ENCODE measurements around the gene LRRTM4. TPM values are rescaled to one million over a fixed set of nuclear protein-coding genes. Genes with fewer than 3 reads are reported as not detected.

LRRTM4 gene
- polyA plus RNA-seq, 2 of the 4 experiments (the other 2 are of a cell fraction) = 0.03 TPM; not detected in 1

DNA sequence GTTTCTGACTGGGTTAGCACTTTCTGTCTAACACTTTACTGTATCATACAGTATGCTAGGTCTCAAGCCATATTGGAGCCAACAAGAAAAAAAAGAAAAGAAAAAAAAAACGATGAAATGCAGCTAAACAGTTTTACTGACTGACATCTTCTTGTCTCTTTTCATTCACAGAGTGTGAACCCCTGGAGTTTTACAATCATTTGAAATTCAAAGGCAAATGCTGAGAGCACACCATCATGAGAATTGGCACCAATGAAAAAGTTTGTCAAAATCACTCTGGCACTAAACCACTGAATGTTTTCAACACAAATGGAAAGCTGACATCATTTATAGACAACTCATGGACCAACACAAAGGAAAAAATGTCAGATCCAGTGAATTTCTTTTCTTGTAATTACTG is 513.3 kb downstream of the LRRTM4 start:
- DNase-seq (ENCODE audit: low read depth in 1 of 2, low spot score in 1 of 2) = no peak
- Histone ChIP-seq H3K4me1 (no peaks in the 10 kb centered on the region), H3K4me2 (no peak overlapping the region), H3K9me3 (no peaks in the 10 kb centered on the region), H3K27ac (no peak overlapping the region), H3K4me3 (no peak overlapping the region)
- no peak for ATAC-seq
- CTCF ChIA-PET = no interaction called here
- no peak for FAIRE-seq
- POLR2A ChIA-PET = no interaction called here
- 0% methylated on average over 1 of the region's 1 CpG for WGBS (ENCODE audit: missing lambda C conversion rate)
- TF ChIP-seq MAFK (IDR thresholded peaks at IDR 0.05; ENCODE audit: partially characterized antibody) (no peak), HEYL (CRISPR knock-in tag; IDR thresholded peaks at IDR 0.05) (no peak), ZNF302 (CRISPR knock-in tag; IDR thresholded peaks at IDR 0.05) (no peak), FOXS1 (CRISPR knock-in tag; IDR thresholded peaks at IDR 0.05) (no peak), EP300 (IDR thresholded peaks at IDR 0.05) (no peak), HOXB5 (CRISPR knock-in tag; IDR thresholded peaks at IDR 0.05) (no peak), EHF (CRISPR knock-in tag; IDR thresholded peaks at IDR 0.05) (no peak)
- TF ChIP-seq, protein P1, sequence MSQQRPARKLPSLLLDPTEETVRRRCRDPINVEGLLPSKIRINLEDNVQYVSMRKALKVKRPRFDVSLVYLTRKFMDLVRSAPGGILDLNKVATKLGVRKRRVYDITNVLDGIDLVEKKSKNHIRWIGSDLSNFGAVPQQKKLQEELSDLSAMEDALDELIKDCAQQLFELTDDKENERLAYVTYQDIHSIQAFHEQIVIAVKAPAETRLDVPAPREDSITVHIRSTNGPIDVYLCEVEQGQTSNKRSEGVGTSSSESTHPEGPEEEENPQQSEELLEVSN (IDR thresholded peaks at IDR 0.05; ENCODE audit: borderline replicate concordance, low read depth) = no peak
- TF ChIP-seq, protein P2, sequence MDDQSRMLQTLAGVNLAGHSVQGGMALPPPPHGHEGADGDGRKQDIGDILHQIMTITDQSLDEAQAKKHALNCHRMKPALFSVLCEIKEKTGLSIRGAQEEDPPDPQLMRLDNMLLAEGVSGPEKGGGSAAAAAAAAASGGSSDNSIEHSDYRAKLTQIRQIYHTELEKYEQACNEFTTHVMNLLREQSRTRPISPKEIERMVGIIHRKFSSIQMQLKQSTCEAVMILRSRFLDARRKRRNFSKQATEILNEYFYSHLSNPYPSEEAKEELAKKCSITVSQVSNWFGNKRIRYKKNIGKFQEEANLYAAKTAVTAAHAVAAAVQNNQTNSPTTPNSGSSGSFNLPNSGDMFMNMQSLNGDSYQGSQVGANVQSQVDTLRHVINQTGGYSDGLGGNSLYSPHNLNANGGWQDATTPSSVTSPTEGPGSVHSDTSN (IDR thresholded peaks at IDR 0.05) = no peak

DNA sequence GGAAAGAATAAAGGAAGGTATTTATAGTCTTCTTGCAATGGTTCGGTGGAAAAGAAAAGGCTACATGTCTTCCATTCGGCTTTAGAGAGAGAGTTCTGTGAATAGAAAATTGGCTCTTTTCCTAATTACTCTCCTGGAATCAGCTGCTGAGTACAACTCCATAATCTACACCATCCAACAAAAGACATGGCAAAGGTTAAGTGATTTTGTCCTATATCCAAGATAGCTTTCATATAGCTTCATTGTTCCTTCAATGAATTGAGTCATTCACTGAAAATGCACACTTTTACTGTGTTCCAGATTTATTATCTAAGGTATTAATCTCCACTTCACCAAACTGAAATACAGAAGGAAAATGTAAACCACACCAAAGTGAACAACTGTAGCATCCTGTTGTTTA is 514.5 kb downstream of the LRRTM4 start:
- no peaks in the 10 kb centered on the region for H3K4me1 ChIP-seq
- no peak overlapping the region for H3K4me2 ChIP-seq
- H3K9me3 ChIP-seq = no peaks in the 10 kb centered on the region
- ATAC-seq (no peak), DNase-seq (ENCODE audit: low read depth in 1 of 2, low spot score in 1 of 2) (no peak), FAIRE-seq (no peak)
- TF ChIP-seq POLR2AphosphoS2 (conservative IDR thresholded peaks at IDR 0.05; ENCODE audit: low read length) (no peak), PHF8 (IDR thresholded peaks at IDR 0.05; ENCODE audit: borderline replicate concordance, low read depth) (no peak), GATA3 (IDR thresholded peaks at IDR 0.05; ENCODE audit: borderline replicate concordance) (no peak), ESRRA (IDR thresholded peaks at IDR 0.05; ENCODE audit: borderline replicate concordance, low read length) (no peak)
- TF ChIP-seq, protein P3, sequence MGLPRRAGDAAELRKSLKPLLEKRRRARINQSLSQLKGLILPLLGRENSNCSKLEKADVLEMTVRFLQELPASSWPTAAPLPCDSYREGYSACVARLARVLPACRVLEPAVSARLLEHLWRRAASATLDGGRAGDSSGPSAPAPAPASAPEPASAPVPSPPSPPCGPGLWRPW (IDR thresholded peaks at IDR 0.05) = no peak
- WGBS (ENCODE audit: missing lambda C conversion rate) = 13% methylated on average over 2 of the region's 2 CpGs
- H3K27ac ChIP-seq = no peak overlapping the region
- ChIA-PET POLR2A (no interaction called here), CTCF (no interaction called here)
- no peak overlapping the region for H3K4me3 ChIP-seq

GRCh38 chr2:77005522-77005921 is 516.7 kb downstream of the LRRTM4 start:
- no peak for TF ChIP-seq NR3C1 (IDR thresholded peaks at IDR 0.05)
- TF ChIP-seq, protein P4, sequence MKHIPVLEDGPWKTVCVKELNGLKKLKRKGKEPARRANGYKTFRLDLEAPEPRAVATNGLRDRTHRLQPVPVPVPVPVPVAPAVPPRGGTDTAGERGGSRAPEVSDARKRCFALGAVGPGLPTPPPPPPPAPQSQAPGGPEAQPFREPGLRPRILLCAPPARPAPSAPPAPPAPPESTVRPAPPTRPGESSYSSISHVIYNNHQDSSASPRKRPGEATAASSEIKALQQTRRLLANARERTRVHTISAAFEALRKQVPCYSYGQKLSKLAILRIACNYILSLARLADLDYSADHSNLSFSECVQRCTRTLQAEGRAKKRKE (CRISPR knock-in tag; IDR thresholded peaks at IDR 0.05; ENCODE audit: low read depth) = no peak
- no peak for TF ChIP-seq MYC (IDR thresholded peaks at IDR 0.05; ENCODE audit: borderline replicate concordance, low read length)
- no peak for TF ChIP-seq CHD2 (IDR thresholded peaks at IDR 0.05; ENCODE audit: low read length, partially characterized antibody)
- no peak for TF ChIP-seq FOXS1 (CRISPR knock-in tag; IDR thresholded peaks at IDR 0.05)
- no peak for TF ChIP-seq HDAC2 (IDR thresholded peaks at IDR 0.05)
- TF ChIP-seq, protein P2 (IDR thresholded peaks at IDR 0.05) = no peak
- no peak for TF ChIP-seq ZNF302 (CRISPR knock-in tag; IDR thresholded peaks at IDR 0.05)
- TF ChIP-seq FOSB (CRISPR knock-in tag; IDR thresholded peaks at IDR 0.05) = no peak
- TF ChIP-seq MAZ (IDR thresholded peaks at IDR 0.05; ENCODE audit: borderline replicate concordance, low read depth, low read length) = no peak
- TF ChIP-seq, protein P5, sequence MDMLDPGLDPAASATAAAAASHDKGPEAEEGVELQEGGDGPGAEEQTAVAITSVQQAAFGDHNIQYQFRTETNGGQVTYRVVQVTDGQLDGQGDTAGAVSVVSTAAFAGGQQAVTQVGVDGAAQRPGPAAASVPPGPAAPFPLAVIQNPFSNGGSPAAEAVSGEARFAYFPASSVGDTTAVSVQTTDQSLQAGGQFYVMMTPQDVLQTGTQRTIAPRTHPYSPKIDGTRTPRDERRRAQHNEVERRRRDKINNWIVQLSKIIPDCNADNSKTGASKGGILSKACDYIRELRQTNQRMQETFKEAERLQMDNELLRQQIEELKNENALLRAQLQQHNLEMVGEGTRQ (IDR thresholded peaks at IDR 0.05) = no peak
- TF ChIP-seq, protein P3 (IDR thresholded peaks at IDR 0.05) = no peak
- no peak for TF ChIP-seq HEYL (CRISPR knock-in tag; IDR thresholded peaks at IDR 0.05)
- no peak for TF ChIP-seq GATA3 (IDR thresholded peaks at IDR 0.05; ENCODE audit: borderline replicate concordance)
- no peak for TF ChIP-seq CBX8 (IDR thresholded peaks at IDR 0.05)
- TF ChIP-seq EHF (CRISPR knock-in tag; IDR thresholded peaks at IDR 0.05) = no peak
- no peak overlapping the region for H3K4me3 ChIP-seq
- FAIRE-seq (no peak), DNase-seq (ENCODE audit: low read depth in 1 of 2, low spot score in 1 of 2) (no peak), ATAC-seq (no peak)
- POLR2A ChIA-PET = no interaction called here
- no peaks in the 10 kb centered on the region for H3K9me3 ChIP-seq
- H3K4me2 ChIP-seq = no peak overlapping the region
- H3K4me1 ChIP-seq = no peaks in the 10 kb centered on the region
- no peak overlapping the region for H3K27ac ChIP-seq
- CTCF ChIA-PET = interaction anchor here (0.6 kb wide), 1 partner anchor 1543 kb away, joined by 4 read pairs; no protein-coding TSS in a partner anchor
- WGBS (ENCODE audit: missing lambda C conversion rate) = 46% methylated on average over 2 of the region's 2 CpGs
